Measurements from ENCODE around the gene LDLRAD2.
"Not testable (repeated sequence)": the region's sequence is repeated elsewhere in the genome, so short reads cannot be mapped to it uniquely, and the experiment has no call there.

LDLRAD2 gene

DNA sequence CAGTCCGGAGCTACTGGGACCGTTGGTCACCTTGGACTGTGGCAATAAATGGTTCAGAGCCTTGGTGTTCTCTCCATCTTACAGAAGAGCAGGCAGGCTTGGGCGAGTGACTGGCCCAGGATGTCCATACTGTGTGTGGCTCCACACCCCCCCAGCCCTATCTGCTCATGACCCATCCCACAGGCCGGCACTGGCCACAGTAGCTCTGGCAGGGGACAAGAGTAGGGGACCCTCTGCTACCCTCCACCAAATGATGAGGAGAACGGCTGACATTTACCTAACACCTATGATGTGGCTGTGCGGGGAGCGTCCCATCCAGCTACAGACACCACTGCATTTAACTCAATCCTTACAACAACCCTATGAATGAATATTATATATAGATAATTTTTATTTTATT lies 13.3 kb downstream of the LDLRAD2 start:
- DNase-seq: no peak

DNA sequence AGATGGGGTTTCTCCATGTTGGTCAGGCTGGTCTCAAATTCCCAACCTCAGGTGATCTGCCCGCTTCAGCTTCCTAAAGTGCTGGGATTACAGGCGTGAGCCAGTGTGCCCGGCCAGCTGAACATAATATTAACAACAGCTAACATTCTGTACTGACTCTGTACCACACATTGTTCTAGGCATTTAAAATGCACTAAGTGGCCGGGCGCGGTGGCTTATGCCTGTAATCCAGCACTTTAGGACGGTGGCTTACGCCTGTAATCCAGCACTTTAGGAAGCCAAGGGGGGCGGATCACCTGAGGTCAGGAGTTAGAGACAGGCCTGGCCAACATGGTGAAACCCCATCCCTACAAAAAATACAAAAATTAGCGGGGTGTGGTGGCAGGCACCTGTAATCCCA lies 14.6 kb downstream of the LDLRAD2 start:
- DNase-seq: not testable (repeated sequence)

DNA sequence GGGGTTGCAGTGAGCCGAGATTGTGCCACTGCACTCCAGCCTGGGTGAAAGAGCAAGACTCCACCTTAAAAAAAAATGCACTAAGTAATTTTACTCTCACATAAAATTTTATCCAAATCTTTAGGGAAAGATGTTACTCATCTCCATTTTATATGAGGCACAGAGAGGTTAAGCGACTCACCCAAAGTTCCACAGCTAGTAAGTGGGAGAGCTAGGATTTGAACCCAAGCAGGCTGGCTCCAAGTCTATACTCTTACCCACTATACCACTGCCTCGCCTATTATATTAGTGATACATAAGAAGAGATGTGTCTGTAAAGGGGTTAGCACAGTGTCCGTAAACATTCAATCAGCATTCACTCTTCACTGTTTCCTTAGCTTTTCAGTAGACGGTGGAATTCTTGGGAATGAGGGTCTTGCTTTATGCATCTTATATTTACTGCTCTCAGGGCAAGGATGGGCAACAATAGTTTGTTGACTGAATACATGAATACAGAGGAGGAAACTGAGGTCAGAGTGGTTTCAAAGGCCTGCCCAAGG lies 15.1 kb downstream of the LDLRAD2 start:
- DNase-seq: no peak

DNA sequence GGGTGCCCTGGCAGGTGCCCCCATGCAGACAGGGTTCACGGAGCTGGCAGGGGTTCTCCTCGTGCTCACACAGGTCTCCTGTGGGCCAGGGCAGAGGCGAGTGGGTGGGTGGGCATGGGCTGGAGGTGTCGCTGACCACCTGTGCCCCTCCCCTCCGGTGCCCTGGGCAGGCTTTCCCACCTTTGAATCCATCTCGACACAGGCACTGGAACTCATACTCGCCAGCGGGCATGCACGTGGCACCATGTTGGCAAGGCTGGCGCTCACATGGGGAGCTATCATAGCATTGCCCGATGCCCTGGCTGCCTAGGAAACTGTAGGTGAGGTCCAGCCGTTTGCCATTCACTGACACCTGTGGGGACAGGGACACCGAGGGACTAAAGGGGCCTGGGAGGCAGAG lies 16.0 kb downstream of the LDLRAD2 start:
- no peak for DNase-seq

DNA sequence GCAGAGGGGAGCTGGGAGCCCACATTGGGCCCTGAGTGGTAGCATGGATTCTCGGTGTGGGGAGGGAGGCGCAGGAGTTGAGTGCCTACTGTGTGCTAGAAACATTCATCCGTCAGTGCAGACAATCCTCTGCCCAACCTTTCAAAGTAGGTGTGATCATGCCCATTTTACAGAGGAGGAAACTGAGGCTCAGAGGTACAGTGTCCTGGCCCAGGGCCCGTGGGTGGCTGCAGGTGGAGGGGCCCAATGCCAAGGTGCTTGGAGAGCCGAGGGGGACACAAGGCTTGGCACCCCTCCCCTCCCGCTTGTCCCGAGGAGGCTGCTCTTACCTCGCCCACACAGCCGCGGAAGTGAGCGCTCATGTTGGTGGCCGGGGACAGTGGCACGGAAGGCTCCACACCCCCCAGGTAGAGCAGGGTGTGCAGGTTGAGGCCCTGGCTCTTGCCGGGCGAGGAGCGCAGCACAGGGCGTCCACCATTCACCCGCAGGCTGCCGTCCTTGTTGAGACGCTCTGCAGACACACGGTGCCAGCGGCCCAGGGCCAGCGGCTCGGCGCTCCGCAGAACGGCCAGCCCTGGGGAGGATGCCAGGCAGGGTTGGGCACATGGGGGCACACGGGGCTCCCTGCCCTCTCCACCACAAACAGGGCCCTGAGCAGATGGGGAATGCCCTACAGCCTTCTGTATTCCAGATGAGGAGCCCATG lies 16.6 kb downstream of the LDLRAD2 start:
- DNase-seq: no peak

DNA sequence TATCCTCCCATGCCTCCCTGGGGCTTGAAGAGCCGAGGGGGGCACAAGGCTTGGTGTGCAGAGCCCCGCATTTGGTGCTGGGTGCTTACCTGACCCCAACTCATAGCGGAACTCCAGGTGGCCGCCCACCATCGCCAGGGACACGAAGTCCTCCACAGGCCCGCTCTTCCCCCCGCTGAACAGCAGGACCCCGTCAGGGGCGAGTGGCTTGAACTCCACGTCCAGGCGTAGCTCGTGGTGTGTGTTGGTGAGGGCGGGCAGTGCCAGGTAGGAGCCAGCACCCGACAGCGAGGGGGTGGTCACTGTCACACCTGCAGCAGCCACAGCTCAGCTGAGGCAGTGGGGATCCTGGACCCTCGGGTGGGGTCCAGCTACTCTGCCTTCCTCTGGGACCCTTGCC lies 17.2 kb downstream of the LDLRAD2 start:
- DNase-seq: no peak

DNA sequence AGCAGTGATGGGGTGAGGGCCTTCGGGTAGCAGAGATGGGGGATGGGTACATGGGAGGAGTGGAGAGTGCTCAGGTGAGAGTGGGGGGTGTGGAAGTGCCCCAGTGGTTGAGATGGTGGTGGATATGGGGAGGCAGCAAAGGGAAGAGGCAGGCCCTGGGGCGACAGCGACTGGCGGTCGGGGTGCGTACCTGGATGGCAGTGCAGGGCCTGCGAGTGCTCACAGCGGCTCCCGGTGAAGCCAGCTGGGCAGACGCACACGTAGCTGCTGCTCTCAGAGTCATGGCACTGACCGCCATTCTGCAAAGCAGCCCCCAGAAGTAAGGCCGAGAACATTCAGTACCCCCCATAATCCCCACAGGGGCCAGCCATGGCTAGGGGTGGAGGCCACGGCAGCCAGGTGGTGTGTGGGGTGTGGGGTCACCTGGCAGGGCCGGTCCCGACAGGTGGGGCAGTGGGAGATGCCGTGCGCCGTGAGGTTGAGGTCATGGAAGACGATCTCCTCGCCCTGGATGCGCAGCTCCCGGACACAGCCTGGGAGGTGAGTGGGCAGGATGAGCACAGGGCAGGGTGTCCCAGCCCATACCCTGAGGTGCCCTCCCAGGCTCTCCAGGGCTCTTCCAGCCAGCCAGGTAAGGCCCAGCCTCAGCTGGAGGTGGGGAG lies 18.9 kb downstream of the LDLRAD2 start:
- no peak for DNase-seq

DNA sequence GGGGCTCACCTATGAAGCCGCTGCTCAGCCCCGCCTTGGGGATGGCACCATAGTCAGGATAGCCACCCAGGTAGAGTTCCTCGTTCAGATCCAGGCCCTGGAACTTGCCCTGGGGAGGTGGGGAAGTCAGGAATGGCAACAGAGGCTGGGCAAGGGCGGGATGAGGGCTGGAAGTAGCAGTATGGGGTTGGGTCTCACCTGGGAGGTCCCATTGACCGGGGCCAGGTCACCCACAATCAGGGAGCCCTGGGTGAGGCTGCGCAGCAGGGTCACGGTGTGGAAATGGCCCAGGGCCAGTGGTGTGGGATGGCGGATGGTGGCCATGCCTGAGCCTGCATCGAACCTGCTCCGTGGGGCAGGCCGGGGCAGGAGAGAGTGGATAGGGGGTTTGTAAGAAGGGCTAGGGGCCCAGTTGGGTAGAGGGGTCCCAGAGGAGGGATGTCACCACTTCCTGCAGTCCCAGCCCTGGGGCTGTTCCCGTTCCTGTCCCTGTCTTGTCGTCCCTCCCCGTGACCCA lies 19.4 kb downstream of the LDLRAD2 start:
- no peak for DNase-seq

DNA sequence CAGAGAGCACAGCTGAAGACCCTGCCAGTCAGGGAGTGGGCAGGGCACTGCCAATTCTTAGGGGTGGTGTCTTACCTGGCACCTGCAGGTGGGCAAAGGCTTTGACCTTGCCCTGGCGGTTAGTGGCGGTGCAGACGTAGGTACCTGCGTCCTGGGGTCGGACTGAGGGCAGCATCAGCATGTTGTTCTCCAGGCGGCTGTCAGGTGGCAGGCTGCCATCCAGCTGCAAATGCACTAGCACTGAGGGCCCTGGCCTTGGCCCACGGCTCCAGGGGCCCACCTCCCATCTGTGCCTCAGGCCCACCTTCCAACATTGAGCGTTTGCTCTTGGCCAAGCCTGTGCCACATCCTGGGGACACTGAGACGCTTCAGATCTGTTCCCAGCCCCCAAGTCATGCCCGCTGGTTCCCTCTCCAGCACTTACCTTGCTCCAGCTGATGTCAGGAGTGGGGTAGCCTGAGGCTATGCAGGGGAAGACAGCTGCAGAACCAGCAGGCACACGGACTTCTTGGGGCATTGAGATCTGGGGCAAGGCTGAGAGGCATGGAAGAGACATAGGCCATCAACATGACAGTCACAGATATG lies 21.4 kb downstream of the LDLRAD2 start:
- no peak for DNase-seq

DNA sequence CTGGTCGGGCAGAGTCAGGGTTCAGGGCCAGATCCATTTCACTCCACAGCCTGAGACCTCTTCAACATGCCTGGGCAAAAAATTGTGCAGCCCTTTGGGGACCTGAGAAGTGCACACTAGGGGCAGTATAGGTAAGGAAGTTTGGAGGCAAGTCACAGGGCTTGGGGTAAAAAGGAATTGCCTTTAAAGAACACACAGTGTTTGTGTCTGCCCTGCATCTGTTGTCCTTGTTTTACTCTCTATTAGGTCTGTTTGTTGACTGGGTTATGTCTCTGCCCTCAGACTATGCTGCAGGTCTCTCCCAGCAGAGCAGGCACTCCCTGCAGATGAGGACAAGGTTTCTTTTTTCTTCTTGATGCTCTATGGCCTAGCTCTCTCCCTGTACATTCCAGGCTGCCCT lies 22.0 kb downstream of the LDLRAD2 start:
- DNase-seq: no peak

DNA sequence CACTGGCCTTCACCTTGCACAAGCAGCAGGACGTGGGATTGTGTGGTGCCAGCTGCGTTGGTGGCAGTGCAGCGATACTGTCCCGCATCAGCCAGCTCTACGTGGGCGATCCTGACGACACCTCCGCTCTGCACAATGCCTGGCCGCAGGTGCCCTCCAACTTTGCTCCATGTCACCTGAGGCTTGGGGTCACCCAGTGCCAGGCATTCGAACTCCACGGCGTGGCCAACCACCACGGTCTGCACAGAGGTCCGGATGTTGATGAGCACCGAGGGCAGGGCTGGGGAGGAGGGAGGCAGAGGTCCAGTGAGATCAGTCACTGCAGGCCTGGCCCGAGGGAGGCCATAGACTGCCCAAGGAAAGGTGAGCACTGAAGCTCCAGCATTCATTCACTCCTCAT lies 22.6 kb downstream of the LDLRAD2 start:
- no peak for DNase-seq

DNA sequence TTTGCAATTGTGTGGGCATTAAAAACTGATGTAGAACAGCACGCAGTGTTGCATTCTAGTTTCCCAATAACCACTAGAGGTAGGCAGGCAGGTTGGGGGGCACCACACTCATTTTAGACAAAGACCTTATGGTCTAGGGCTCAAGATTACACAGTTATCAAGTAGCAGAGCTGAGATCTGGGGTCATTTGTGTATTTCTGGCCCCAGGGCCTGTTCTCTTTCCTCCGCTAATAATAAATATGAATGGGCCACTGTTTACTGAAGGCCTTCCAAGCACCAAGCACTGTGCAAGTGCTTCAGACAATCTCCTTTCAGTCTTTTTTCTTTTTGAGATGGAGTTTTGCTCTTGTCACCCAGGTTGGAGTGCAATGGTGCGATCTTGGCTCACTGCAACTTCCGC lies 23.9 kb downstream of the LDLRAD2 start:
- no peak for DNase-seq

DNA sequence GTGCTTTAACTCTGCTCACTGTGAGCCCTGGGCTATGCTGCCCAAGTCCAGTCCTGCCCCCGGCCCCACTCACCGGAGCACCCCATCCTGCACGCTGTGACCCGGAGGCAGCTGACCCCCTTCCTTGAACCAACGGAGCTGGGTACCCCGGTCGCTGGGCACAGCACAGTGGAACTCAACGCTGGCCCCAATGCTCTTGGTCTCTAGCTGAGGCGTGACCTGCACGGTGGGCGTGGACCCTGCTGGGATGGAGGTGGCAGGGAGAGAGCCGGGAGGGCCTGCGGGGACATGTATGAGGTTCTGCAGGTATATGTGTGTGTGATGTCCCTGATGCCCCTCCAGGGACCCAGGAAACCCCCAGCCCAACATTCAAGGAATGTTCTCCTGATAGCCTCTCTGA lies 24.7 kb downstream of the LDLRAD2 start:
- no peak for DNase-seq

DNA sequence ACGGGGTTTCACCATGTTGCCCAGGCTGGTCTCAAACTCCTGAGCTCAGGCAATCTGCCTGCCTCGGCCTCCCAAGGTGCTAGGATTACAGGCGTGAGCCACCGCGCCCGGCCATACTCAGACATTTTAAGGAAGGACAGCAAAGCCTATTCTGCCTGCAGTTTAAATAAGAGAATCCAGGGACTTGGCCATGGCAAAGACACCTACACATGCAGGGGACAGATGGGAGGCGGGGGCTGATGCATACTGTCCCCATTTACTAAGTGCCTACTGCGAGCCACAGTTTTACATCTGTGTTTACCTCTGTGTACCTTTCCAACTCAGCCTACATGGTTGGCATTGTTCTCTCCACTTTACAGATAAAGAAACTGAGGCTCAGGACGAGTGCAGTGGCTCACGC lies 25.4 kb downstream of the LDLRAD2 start:
- no peak for DNase-seq

DNA sequence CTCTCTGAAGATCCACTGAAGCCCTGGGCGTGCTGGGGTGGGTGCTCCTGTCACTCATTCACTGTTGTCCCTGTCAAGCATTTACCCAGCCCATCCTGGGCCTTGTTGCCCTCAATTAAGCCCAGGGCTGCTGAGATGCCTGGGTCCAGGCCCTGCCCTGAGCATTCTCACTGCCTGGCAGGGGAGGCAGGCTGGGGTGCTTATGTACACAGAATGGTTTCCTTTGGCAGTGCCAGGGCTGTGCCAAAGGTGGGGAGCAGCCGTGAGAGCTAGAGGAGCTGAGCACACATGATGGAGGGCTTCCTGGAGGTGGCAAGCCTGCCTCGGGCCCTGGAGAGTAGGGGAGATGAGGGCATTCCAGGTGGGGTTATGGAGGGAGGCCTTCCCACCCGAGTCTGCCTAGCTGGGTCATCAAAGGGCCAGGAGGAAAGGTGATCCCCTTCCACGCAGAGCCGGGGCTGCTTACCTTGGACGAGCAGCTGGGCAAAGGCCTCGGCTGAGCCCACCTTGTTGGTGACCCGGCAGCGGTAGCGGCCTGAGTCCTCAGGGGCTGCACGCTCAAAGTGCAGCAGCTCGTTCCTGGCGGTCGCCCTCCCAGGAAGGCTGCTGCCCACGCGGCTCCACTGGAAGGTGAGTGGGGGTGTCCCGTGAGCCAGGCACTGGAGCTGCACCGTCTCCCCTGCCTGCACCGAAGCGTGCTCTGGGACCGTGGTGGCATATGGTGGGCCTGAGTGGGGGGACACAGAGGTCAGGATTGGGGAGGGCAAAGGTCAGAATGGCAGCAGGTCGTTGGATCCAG lies 26.5 kb downstream of the LDLRAD2 start:
- no peak for DNase-seq

DNA sequence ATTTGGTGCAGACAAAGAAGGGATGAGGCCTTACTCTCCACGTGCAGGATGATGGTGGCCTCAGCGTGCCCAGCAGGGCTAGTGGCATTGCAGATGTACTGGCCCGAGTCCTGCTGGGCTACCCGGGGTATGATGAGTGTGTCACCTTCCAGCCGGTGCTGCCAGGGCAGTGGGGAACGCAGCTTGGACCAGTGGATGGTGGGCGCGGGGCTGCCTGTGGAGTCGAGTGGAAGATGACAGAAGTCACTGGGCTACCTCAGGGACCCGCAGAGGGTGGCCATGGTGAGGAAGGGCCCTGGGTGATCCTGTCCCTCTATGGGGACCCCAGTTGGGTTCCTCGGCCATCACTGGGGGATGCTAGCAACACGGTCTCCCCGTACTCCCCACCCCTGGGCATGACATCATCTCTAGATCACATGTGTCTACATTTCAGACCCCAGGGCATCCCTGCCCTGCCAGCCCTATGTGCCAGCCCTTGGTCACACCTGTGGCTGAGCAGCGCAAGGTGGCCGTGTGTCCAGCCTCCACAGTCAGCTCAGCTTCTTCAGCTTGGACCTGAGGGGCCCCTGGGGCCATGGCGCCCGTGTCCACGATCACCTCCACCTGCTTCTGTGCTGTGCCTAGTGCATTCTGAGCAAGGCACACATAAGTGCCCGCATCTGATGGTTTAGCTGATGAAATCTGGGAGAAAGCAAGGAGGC lies 27.4 kb downstream of the LDLRAD2 start:
- no peak for DNase-seq

DNA sequence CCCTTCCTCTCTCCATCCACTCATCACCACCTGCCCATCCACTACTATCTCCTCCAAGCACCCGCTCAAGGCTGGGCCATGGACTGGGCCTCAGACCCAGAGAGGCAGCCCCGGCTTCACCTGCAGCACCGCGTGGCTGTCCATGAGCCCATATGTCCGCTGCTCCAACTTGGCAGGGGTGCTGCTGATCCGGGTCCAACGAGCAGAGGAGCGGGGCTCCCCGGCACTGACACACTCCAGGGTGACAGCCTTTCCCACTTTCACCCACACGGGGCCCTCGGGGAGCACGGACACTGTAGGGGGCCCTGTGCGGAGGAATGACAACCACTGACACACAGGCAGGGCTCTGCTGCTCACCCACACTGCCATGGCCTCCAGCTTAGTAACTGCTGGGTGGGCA lies 28.9 kb downstream of the LDLRAD2 start:
- DNase-seq: no peak

DNA sequence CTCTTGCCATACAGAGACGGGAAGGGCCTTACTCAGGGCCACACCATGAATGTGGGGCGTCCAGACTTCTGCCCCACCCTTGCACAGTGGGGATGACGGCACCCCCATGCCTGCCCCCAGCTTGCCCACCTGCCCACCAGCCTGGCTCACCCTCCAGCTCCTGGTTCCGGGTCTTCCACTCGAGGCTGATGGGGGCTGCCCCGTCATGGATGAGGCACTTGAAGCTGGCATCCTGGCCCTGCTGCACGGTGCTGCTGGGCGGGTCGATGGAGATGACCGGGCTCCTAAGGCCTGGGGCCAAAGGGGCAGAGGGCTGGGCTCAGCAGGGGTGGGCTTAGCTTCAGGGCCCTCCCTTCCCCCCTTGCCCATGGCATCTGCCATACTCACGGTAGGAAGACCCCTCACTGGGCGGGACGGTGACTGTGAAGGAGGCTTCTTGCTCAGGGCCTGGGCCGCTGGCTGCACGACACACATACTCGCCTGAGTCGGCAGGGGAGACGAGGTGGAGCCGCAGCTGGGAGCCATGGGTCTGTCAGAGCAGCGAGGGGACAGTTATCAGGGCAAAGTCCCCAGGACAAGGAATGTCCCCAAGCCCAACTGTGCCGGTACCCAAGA lies 29.9 kb downstream of the LDLRAD2 start:
- DNase-seq: no peak

DNA sequence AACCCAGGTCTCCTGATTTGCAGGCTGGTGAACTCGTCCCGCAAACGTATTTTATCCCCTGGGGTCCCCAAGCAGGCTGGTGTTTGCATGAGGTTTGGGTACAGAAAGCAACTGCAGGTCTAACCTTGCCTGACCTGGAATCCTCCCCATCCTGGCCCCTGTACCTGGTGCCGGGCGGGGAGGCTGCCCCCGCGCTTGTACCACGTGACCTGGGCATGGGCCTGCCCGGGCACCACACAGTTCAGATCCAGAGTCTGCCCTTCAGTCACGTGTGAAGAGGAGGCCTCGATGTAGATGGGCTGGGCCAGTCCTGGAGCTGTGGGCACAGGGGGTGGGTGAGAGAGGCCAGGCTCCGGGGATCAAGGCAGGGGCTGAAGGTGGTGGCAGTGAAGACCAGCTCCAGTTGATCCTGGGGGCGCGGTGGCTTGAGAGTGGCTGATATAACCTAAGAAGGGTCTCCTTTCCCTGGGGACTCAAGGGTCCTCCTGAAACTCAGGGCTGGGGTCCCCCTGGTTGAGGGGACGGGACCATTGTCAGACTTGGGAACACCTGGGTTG lies 30.6 kb downstream of the LDLRAD2 start:
- DNase-seq: no peak

DNA sequence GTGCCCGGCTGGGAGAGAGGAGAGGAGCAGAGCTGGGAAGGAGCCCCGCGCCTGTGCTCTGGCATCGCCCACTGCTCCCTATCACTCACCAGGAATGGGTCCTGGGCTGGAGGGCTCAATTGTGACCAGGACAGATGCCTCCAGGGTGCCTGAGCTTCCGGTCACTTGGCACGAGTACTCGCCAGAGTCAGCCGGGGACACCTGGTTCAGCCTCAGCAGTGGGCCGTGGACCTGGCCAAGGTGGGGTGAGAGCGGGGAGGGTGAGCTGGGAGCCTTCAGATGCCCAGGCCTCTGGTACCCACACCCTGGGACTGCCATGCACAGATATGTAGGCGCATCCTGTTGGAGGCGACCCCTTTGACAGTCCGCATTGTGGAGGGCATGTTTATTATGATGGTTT lies 31.1 kb downstream of the LDLRAD2 start:
- DNase-seq: no peak

DNA sequence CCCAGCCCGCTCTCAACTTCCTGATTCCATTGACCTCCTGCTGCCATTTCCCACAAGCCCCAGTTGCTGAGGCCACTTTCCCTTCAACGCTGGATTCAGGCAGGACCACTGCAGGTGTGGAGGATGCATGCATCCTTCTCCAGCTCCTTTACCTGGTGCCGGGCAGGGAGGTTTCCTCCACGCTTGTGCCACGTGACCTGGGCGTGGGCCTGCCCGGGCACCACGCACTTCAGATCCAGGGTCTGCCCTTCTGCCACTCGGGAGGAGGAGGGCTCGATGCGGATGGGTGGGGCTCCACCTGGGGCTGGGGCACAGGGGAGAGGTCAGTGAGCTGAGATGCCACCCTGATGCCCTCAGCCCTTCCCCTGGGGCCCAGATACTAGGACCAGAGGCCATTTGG lies 31.9 kb downstream of the LDLRAD2 start:
- no peak for DNase-seq

Measured in NCI-H510A (cell line).